Activated naive CD4-positive, alpha-beta T cell treated with anti-CD3 and anti-CD28 coated beads for 36 hours (primary cell): ENCODE measurements around the gene PEX14. TPM values are rescaled to one million over a fixed set of nuclear protein-coding genes. Genes with fewer than 3 reads are reported as not detected.

ENCODE experiments used
- CTCF ChIA-PET: fragments of 350-600 bp; sonication (Branson Sonifier 250); formaldehyde crosslinking; loops from one replicate; lab custom pipeline; 2021; ENCODE audit warnings: antibody characterized with exemption; lab: Charles Lee
- DNase-seq: peaks from one replicate; pipeline ENCODE4 v3.0.0-alpha.2; 2020
- H3K27ac Mint-ChIP-seq: one replicate; pipeline ENCODE4 v1.8.0; 2021; ENCODE audit warnings: mild to moderate bottlenecking, mixed read lengths
- H3K27me3 Mint-ChIP-seq: one replicate; pipeline ENCODE4 v1.8.0; 2021; ENCODE audit warnings: low read depth, mixed read lengths
- H3K36me3 Mint-ChIP-seq: one replicate; pipeline ENCODE4 v1.8.0; 2021; ENCODE audit warnings: low read depth, mixed read lengths
- H3K4me1 Mint-ChIP-seq: one replicate; pipeline ENCODE4 v1.8.0; 2021; ENCODE audit warnings: low read depth, mixed read lengths
- H3K4me3 Mint-ChIP-seq: one replicate; pipeline ENCODE4 v1.8.0; 2021; ENCODE audit warnings: mild to moderate bottlenecking, moderate library complexity, mixed read lengths
- H3K9me3 Mint-ChIP-seq: one replicate; pipeline ENCODE4 v1.8.0; 2021; ENCODE audit warnings: mixed read lengths
- intact Hi-C: fragments of 100-400 bp; cut with micrococcal nuclease; formaldehyde crosslinking; loops from one replicate; pipeline ENCODE4 v1.15.1; 2023
- total RNA-seq, 2 experiments: library from RNA; stranded (reverse); gene quantifications; one replicate each; pipeline ENCODE4 v1.2.3, GENCODE V29; 2021

Gene PEX14
- total RNA-seq, 2 experiments from 2014 or later, result 15.8 to 17.2 TPM

DNA sequence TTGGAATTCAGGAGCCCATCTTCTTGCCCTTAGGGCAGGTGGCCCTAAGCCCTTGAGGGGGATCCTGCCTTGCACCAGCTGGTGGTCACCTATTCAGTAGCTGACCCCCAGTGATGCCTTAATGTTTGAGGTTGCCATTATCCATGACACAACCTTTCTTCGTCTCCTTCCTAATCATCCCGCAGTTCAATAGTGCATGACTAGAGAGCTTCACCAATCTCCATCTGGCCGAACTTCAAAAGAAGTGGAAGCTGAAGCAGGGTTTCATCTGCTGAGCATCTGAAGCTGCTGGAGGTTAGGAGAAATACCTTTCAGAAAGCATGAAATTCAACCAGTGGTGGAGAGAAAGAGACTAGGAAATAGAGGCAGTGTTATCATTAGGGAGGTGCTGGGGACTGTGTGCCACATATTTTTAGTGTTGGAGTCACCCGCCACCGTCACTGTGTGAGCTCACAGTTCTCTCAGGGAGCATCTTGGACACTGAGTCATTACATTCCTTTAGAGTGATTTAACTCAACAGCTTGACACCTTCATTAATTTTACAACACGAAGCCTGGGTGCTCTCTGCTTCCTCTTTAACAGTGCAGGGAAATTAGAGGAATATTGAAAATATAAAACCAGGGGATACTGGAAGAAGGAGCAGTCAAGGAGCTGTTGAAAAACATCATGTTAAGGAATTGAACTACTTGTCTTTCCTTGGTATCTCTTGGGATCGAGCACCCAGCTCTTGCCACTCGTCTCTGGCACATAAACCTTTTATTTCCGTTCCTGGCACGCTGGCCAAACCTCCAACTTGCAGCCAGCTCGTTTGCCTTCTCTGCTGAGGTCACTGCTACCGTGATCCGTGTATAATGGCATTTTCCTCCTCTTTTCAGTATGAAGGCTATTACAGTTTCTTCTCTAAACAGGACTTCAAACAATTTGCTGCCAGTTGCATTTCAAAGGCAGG lies 53.6 kb downstream of the PEX14 start:
- intact Hi-C loops, result no loop called here

GRCh38 chr1:10529091-10529490 lies 54.3 kb downstream of the PEX14 start:
- H3K27me3 Mint-ChIP-seq, result no peaks in the 10 kb centered on the region
- no peaks in the 10 kb centered on the region for H3K36me3 Mint-ChIP-seq
- CTCF ChIA-PET, result no interaction called here
- H3K4me1 Mint-ChIP-seq, result peaks cover 8% of the 10 kb centered on the region
- intact Hi-C loops, result no loop called here
- no peak overlapping the region for H3K4me3 Mint-ChIP-seq
- H3K9me3 Mint-ChIP-seq, result no peaks in the 10 kb centered on the region
- DNase-seq, result no peak
- H3K27ac Mint-ChIP-seq, result no peak overlapping the region

More for the DNA sequence above, 53.6 kb downstream of the PEX14 start:
- no peaks in the 10 kb centered on the region for H3K27me3 Mint-ChIP-seq
- H3K27ac Mint-ChIP-seq, result no peak overlapping the region
- DNase-seq, result no peak
- H3K4me1 Mint-ChIP-seq, result peaks cover 8% of the 10 kb centered on the region
- H3K9me3 Mint-ChIP-seq, result no peaks in the 10 kb centered on the region
- CTCF ChIA-PET, result interaction anchor here (0.5 to 0.8 kb wide), 2 partner anchors 13 to 503 kb away, joined by 3 to 8 read pairs; no protein-coding TSS in a partner anchor
- H3K36me3 Mint-ChIP-seq, result no peaks in the 10 kb centered on the region
- H3K4me3 Mint-ChIP-seq, result no peak overlapping the region

- H3K27ac Mint-ChIP-seq, result no peak overlapping the region
- H3K36me3 Mint-ChIP-seq, result no peaks in the 10 kb centered on the region
- DNase-seq, result no peak
- intact Hi-C loops, result no loop called here
- peaks cover 14% of the 10 kb centered on the region for H3K4me1 Mint-ChIP-seq
- no peak overlapping the region for H3K4me3 Mint-ChIP-seq
- no peaks in the 10 kb centered on the region for H3K27me3 Mint-ChIP-seq
- CTCF ChIA-PET, result no interaction called here
- H3K9me3 Mint-ChIP-seq, result no peaks in the 10 kb centered on the region
Observed at GRCh38 chr1:10529765-10530164, 55.0 kb downstream of the PEX14 start.

DNA sequence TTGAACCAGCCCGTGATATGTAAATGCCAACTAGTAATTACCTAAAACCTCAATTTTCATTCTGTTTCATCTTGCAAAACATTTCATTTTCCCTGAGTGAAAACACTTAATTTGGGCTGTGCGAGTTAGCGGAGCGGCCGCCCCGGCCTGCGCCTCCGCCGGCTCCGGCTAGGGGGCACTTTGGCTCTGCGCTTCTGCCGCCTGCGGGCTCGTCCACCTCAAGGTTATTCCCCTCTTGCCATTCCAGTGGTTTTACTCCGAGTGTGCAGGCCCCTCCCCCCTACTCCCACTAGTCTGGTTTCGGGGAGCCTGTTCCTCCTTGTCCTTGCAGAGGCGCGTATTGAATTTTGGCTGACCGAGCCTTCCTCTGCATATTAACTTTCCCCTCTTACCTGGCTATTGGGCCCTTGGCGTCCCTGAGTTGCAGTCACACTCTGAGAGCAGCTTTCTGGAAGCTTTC lies 55.6 kb downstream of the PEX14 start:
- Mint-ChIP-seq H3K27me3 (no peaks in the 10 kb centered on the region), H3K4me3 (no peak overlapping the region), H3K36me3 (no peaks in the 10 kb centered on the region), H3K4me1 (peaks cover 17% of the 10 kb centered on the region), H3K27ac (no peak overlapping the region), H3K9me3 (no peaks in the 10 kb centered on the region)
- CTCF ChIA-PET, result no interaction called here
- DNase-seq, result no peak
- intact Hi-C loops, result no loop called here

DNA sequence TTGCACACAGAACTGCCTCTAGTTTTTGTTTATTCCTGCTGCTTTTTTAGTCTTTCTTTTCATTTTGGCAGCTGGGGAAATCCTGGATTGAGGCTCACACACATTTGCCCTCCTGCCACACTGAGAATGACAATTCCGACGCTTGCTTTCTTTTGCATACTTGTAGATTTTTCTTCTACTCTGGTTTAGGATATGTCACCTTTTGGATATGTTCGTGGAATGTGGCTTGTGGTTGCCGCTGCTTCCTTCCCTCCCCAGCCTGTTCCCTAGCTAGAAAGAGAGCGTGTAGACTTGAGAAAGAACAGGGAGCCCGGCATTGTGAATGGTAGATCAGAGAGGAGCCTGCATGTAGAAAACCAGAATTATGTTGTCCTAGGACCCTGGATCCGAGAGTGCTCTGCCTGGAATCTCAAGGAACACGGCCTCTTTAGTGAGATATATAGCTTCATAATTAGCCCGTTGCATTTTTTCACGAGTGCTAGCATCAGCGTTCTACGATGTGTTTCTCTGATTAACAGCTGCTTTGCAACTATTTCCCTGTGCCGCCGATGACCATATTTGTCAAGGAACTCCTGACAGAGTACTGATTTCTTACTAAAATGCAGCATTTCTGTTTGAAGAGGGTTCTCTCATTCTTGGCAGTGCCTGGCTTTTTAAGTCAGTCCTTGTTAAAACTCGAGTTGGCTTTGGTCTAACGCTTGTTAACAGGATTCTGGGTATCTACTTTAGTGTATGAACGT lies 56.2 kb downstream of the PEX14 start:
- Mint-ChIP-seq H3K9me3 (no peaks in the 10 kb centered on the region), H3K27ac (no peak overlapping the region), H3K4me1 (peaks cover 17% of the 10 kb centered on the region), H3K36me3 (peaks cover 4% of the 10 kb centered on the region), H3K4me3 (no peak overlapping the region), H3K27me3 (no peaks in the 10 kb centered on the region)
- intact Hi-C loops, result no loop called here
- CTCF ChIA-PET, result no interaction called here
- no peak for DNase-seq

- peaks cover 6% of the 10 kb centered on the region for H3K36me3 Mint-ChIP-seq
- intact Hi-C loops, result no loop called here
Observed at GRCh38 chr1:10532362-10532761, 57.6 kb downstream of the PEX14 start.

DNA sequence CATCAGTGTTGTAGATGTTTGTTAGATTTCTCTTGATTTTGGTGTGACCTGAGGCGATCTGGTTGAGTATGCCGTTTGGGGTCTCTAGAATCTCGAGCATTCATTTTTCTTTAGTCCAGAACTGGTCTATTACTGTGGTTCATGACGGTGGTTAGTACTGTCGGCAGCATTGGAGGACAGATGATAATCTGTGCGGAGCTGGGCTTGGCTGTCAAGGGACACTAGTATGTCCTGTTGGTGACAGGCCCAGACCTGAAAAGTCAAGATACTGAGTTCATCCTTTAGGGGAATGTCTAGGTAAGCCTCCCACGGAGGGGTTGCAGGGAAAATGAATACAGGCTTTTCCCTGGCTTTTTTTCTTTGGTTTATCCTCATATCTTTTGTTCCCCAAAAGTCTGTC lies 59.8 kb downstream of the PEX14 start:
- Mint-ChIP-seq H3K27ac (no peak overlapping the region), H3K27me3 (no peaks in the 10 kb centered on the region), H3K4me1 (peaks cover 16% of the 10 kb centered on the region), H3K4me3 (no peak overlapping the region), H3K9me3 (no peaks in the 10 kb centered on the region), H3K36me3 (peaks cover 9% of the 10 kb centered on the region)
- DNase-seq, result no peak
- CTCF ChIA-PET, result interaction anchor here (0.6 kb wide), 1 partner anchor 1498 kb away, joined by 3 read pairs; no protein-coding TSS in a partner anchor
- intact Hi-C loops, result no loop called here

More at GRCh38 chr1:10532362-10532761, 57.6 kb downstream of the PEX14 start:
- no peaks in the 10 kb centered on the region for H3K27me3 Mint-ChIP-seq
- H3K27ac Mint-ChIP-seq, result no peak overlapping the region
- no peak for DNase-seq
- CTCF ChIA-PET, result no interaction called here
- no peaks in the 10 kb centered on the region for H3K9me3 Mint-ChIP-seq
- H3K4me3 Mint-ChIP-seq, result no peak overlapping the region
- peaks cover 17% of the 10 kb centered on the region for H3K4me1 Mint-ChIP-seq

DNA sequence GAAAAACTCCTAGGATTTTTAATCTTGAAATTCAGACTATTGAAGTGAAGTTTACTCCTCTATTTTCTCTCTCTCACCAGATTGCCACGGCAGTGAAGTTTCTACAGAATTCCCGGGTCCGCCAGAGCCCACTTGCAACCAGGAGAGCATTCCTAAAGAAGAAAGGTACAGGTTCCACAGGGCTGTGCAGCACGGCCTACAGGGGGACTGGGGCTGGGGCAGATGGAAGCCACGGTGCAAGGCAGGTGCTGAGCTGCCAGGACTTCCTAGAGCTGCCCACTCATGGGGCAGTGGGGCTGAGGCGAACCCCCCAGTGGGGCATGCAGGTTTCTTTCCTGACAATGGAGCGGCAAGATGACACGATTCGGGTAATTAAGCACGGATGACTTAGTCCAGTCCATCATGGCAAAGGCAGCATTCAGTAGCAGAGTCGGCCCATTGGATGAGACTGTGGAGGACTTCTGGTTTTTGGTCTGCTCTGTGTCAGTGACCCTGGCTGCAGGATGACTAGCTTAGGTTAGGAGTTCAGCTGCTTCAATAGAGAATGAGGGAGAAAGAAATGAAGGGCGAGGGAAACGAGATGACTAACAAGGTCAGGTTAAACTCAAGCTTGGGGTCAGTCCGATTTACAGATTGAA lies 61.5 kb downstream of the PEX14 start:
- H3K4me3 Mint-ChIP-seq, result no peak overlapping the region
- H3K36me3 Mint-ChIP-seq, result peaks cover 14% of the 10 kb centered on the region
- no peak overlapping the region for H3K27ac Mint-ChIP-seq
- intact Hi-C loops, result no loop called here
- no peak for DNase-seq
- H3K27me3 Mint-ChIP-seq, result no peaks in the 10 kb centered on the region
- CTCF ChIA-PET, result interaction anchor here (0.6 to 0.8 kb wide), 3 partner anchors 35 to 453 kb away, joined by 3 read pairs; no protein-coding TSS in a partner anchor
- H3K9me3 Mint-ChIP-seq, result no peaks in the 10 kb centered on the region
- H3K4me1 Mint-ChIP-seq, result peaks cover 14% of the 10 kb centered on the region

- Mint-ChIP-seq H3K27ac (no peak overlapping the region), H3K4me3 (no peak overlapping the region), H3K4me1 (peaks cover 12% of the 10 kb centered on the region), H3K36me3 (peaks cover 17% of the 10 kb centered on the region), H3K9me3 (no peaks in the 10 kb centered on the region), H3K27me3 (no peaks in the 10 kb centered on the region)
- CTCF ChIA-PET, result no interaction called here
- DNase-seq, result no peak
- intact Hi-C loops, result no loop called here
Observed at GRCh38 chr1:10537082-10537766, 62.5 kb downstream of the PEX14 start.

GRCh38 chr1:10538646-10539355 lies 64.1 kb downstream of the PEX14 start:
- intact Hi-C loops, result no loop called here
- CTCF ChIA-PET, result no interaction called here
- H3K4me1 Mint-ChIP-seq, result peaks cover 23% of the 10 kb centered on the region
- no peak for DNase-seq
- H3K27me3 Mint-ChIP-seq, result no peaks in the 10 kb centered on the region
- peaks cover 21% of the 10 kb centered on the region for H3K36me3 Mint-ChIP-seq
- H3K27ac Mint-ChIP-seq, result no peak overlapping the region
- H3K4me3 Mint-ChIP-seq, result no peak overlapping the region
- H3K9me3 Mint-ChIP-seq, result no peaks in the 10 kb centered on the region

DNA sequence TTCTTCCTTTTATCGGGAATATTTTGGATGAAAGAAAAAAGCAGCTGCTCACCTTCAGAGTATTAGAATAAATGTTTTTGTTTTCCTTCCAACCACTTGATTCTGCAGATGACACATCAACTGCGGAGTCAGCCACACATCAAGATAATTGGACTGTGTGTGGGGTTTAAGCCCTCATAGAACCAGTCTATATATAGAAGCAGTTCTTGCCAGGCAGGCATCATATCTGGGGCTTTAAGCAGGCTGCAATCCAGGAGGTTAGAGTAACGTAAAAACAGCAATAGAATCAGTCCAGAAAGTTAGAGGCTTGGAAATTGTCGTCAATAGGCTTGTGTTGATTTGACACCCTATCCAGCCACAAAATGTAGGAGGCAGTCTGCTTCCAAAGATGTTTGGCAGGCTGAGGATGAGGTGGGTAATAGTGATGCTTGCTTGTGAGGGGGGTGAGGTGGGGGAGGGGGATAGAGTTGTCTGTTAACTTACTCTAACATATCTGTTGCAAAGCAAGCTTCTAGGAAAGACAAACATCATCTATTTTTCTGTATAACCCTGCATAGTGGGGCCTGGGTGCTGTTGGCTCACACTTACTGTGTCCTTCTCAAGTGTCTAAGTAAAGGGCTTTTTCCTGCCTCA lies 64.8 kb downstream of the PEX14 start:
- Mint-ChIP-seq H3K4me1 (peaks cover 23% of the 10 kb centered on the region), H3K27ac (no peak overlapping the region), H3K36me3 (peaks cover 21% of the 10 kb centered on the region), H3K9me3 (no peaks in the 10 kb centered on the region), H3K27me3 (no peaks in the 10 kb centered on the region), H3K4me3 (no peak overlapping the region)
- no peak for DNase-seq
- intact Hi-C loops, result no loop called here
- CTCF ChIA-PET, result no interaction called here
